C4-2B (cell line): ENCODE data around the gene UBE2E2.

ENCODE experiments used
- H3K27ac ChIP-seq: fragments of 450-650 bp; 2 replicates; pipeline ENCODE4 v1.5.1; 2017
- CTCF ChIP-seq: fragments of 450-650 bp; conservative IDR thresholded peaks from 2 replicates; pipeline ENCODE4 v1.5.1; 2017; ENCODE audit warnings: mild to moderate bottlenecking
- ZFX ChIP-seq: fragments of 450-650 bp; IDR thresholded peaks from 2 replicates; pipeline ENCODE4 v1.6.1; 2017

UBE2E2 gene

GRCh38 chr3:23501201-23501802 is 298.2 kb downstream of the UBE2E2 start:
- H3K27ac ChIP-seq: no peak overlapping the region
- TF ChIP-seq ZFX (no peak), CTCF (no peak)

GRCh38 chr3:23508464-23508863 is 305.3 kb downstream of the UBE2E2 start:
- TF ChIP-seq ZFX: no peak
- TF ChIP-seq CTCF: no peak
- H3K27ac ChIP-seq: no peak overlapping the region

GRCh38 chr3:23518441-23518840 is 315.3 kb downstream of the UBE2E2 start:
- no peak overlapping the region for H3K27ac ChIP-seq
- no peak for TF ChIP-seq ZFX
- no peak for TF ChIP-seq CTCF

- H3K27ac ChIP-seq: no peak overlapping the region
- TF ChIP-seq ZFX (no peak), CTCF (no peak)
Observed at GRCh38 chr3:23519314-23520208, 316.4 kb downstream of the UBE2E2 start.

GRCh38 chr3:23527326-23527725 is 324.2 kb downstream of the UBE2E2 start:
- H3K27ac ChIP-seq: no peak overlapping the region
- TF ChIP-seq ZFX: no peak
- no peak for TF ChIP-seq CTCF

- no peak overlapping the region for H3K27ac ChIP-seq
Observed at GRCh38 chr3:23533596-23533995, 330.5 kb downstream of the UBE2E2 start.

More at GRCh38 chr3:23533596-23533995, 330.5 kb downstream of the UBE2E2 start:
- TF ChIP-seq CTCF (no peak), ZFX (no peak)
